Neural cell (in vitro differentiated cells): ENCODE results near the gene GRM4. TPM values are rescaled to one million over a fixed set of nuclear protein-coding genes. Genes with fewer than 3 reads are reported as not detected.

ENCODE experiments used
- H2AFZ ChIP-seq: fragments of 200-600, 300-800 bp; sonication (generic), shearing (Covaris generic); 2 replicates; pipeline ENCODE4 v1.6.0; 2014; ENCODE audit warnings: low read depth, mild to moderate bottlenecking, antibody characterized with exemption, low read length, moderate library complexity
- H3F3A ChIP-seq: fragments of 200-600 bp; shearing (Covaris generic); 2 replicates; pipeline ENCODE4 v1.6.1; 2016; ENCODE audit warnings: mild to moderate bottlenecking, moderate library complexity, mixed read lengths, antibody characterized with exemption, low read length; ENCODE audit not compliant: insufficient read depth, poor library complexity, severe bottlenecking
- H3K27ac ChIP-seq: fragments of 200-600, 300-800 bp; sonication (generic), shearing (Covaris generic); 2 replicates; pipeline ENCODE4 v1.5.1; 2014; ENCODE audit warnings: mild to moderate bottlenecking, low read length, moderate library complexity
- H3K27me3 ChIP-seq: fragments of 300-800, 200-600 bp; sonication (generic), shearing (Covaris generic); 2 replicates; pipeline ENCODE4 v1.6.0; 2014; ENCODE audit warnings: mild to moderate bottlenecking, low read depth, low read length, moderate library complexity; ENCODE audit not compliant: insufficient read depth
- H3K36me3 ChIP-seq: fragments of 300-800, 200-600 bp; sonication (generic), shearing (Covaris generic); 2 replicates; pipeline ENCODE4 v1.5.1; 2014; ENCODE audit warnings: mild to moderate bottlenecking, antibody characterized with exemption, low read length, moderate library complexity; ENCODE audit not compliant: insufficient read depth
- H3K4me2 ChIP-seq: fragments of 300-800, 200-600 bp; sonication (generic), shearing (Covaris generic); 2 replicates; pipeline ENCODE4 v1.6.0; 2014; ENCODE audit warnings: mild to moderate bottlenecking, low read length
- H3K4me3 ChIP-seq: fragments of 300-800, 200-600 bp; sonication (generic), shearing (Covaris generic); 2 replicates; pipeline ENCODE4 v1.5.1; 2014; ENCODE audit warnings: mild to moderate bottlenecking, low read length, moderate library complexity
- H3K79me2 ChIP-seq: fragments of 200-600 bp; shearing (Covaris generic); replicated peaks from 2 replicates; pipeline ENCODE4 v1.6.0; 2014; ENCODE audit warnings: mild to moderate bottlenecking, low read length, moderate library complexity; ENCODE audit not compliant: insufficient read depth
- H3K9ac ChIP-seq: fragments of 300-800, 200-600 bp; sonication (generic), shearing (Covaris generic); 2 replicates; pipeline ENCODE4 v1.6.1; 2016; ENCODE audit warnings: mild to moderate bottlenecking, low read length, mixed read lengths
- H3K9me2 ChIP-seq: fragments of 200-600 bp; shearing (Covaris generic); 2 replicates; pipeline ENCODE4 v1.6.1; 2016; ENCODE audit warnings: mild to moderate bottlenecking, low read length, mixed read lengths; ENCODE audit not compliant: insufficient read depth
- H3K9me3 ChIP-seq: fragments of 200-600, 300-800 bp; sonication (generic), shearing (Covaris generic); 2 replicates; pipeline ENCODE4 v1.6.1; 2016; ENCODE audit warnings: mild to moderate bottlenecking, mixed run types, low read length, moderate library complexity, mixed read lengths
- H4K20me1 ChIP-seq: fragments of 200-600 bp; shearing (Covaris generic); 2 replicates; pipeline ENCODE4 v1.6.1; 2016; ENCODE audit warnings: mild to moderate bottlenecking, mixed run types; ENCODE audit not compliant: insufficient read depth
- CTCF ChIP-seq: fragments of 450-650 bp; IDR thresholded peaks from 2 replicates; pipeline ENCODE4 v1.5.1; 2014; ENCODE audit warnings: antibody characterized with exemption, mild to moderate bottlenecking, moderate library complexity; ENCODE audit not compliant: poor library complexity, severe bottlenecking
- EP300 ChIP-seq: fragments of 450-650 bp; conservative IDR thresholded peaks from 2 replicates; pipeline ENCODE4 v1.6.1; 2014; ENCODE audit warnings: antibody characterized with exemption, mild to moderate bottlenecking, moderate library complexity; ENCODE audit not compliant: poor library complexity, severe bottlenecking
- EZH2 ChIP-seq: fragments of 200-600, 300-800 bp; shearing (Covaris generic), sonication (generic); IDR thresholded peaks from 2 replicates; pipeline ENCODE4 v1.6.1; 2014; ENCODE audit warnings: antibody characterized with exemption, low read length, borderline replicate concordance, mild to moderate bottlenecking; ENCODE audit not compliant: insufficient read depth, poor library complexity, severe bottlenecking
- MXI1 ChIP-seq: fragments of 450-650 bp; conservative IDR thresholded peaks from 2 replicates; pipeline ENCODE4 v1.6.1; 2014; ENCODE audit warnings: antibody characterized with exemption, mild to moderate bottlenecking; ENCODE audit not compliant: poor library complexity, severe bottlenecking
- POLR2AphosphoS5 ChIP-seq: IDR thresholded peaks from 2 replicates; pipeline ENCODE4 v1.6.1; 2012
- RAD21 ChIP-seq: fragments of 450-650 bp; conservative IDR thresholded peaks from 2 replicates; pipeline ENCODE4 v1.6.1; 2014; ENCODE audit warnings: antibody characterized with exemption, mild to moderate bottlenecking, moderate library complexity
- REST ChIP-seq: IDR thresholded peaks from 2 replicates; pipeline ENCODE4 v1.6.1; 2012; ENCODE audit warnings: borderline replicate concordance
- SMC3 ChIP-seq: fragments of 450-650 bp; conservative IDR thresholded peaks from 2 replicates; pipeline ENCODE4 v1.6.1; 2014; ENCODE audit warnings: antibody characterized with exemption, mild to moderate bottlenecking, moderate library complexity; ENCODE audit not compliant: poor library complexity
- TAF1 ChIP-seq: IDR thresholded peaks from 2 replicates; pipeline ENCODE4 v1.6.1; 2012; ENCODE audit warnings: low read depth
- polyA plus RNA-seq: library from polyadenylated mRNA; depleted of rRNA; stranded (reverse); fragments of >200 nt; gene quantifications from 2 replicates; pipeline ENCODE4 v1.2.3, GENCODE V29; 2014

GRM4 gene
- polyA plus RNA-seq, 1 donor from 2014 or later: 2.1 TPM

DNA sequence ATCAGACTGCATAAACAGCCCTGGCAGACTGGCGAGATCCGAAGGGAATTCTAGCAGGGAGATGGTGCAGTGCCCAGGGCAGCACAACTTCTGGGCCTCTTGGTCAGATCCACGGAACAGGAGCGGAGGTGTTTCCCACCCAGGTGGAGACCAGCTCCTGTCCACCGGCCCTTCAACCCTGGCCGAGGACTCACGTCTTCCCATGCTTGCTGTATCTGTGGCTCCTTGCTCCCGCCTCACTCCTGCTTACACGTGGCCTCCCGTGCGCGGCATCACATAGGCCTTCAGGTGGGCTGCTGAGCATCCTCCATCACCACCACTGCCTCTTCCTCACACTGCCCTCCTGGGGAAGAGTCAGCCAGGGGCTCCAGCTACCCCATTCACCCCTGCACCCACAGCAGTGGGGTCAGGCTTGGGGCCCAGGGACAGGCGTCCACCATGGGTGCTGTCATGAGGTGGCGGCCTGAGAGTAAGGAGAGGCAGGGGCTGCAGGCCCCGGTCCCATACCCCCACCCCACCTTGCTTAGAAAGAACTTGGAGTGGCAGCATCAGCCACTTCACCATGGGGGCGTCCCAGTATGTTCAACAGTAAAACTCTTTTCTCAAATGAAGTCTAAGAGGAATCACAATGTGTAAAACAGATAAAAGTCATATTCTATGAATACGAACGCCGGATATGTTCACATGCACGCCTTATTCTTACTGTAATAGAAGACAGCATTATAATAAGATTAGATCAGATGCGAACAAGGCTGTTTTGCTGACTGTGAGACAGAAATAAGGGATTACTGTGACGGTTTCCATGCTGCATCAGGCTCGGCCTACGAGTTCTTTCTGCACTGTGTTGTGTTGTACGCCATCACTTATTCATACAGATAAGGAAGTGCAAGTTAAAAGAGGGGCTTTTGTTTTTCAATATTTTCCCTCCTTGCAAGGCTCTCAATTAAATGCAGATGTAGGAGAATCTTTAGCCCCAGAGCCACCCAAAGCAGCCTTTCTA lies 165.4 kb downstream of the GRM4 start:
- H3K9ac ChIP-seq: no peak overlapping the region
- no peak overlapping the region for H3K27ac ChIP-seq
- no peaks in the 10 kb centered on the region for H3K79me2 ChIP-seq
- no peak overlapping the region for H3K4me3 ChIP-seq
- no peaks in the 10 kb centered on the region for H3F3A ChIP-seq
- H3K36me3 ChIP-seq: no peaks in the 10 kb centered on the region
- H3K27me3 ChIP-seq: no peaks in the 10 kb centered on the region
- H3K9me2 ChIP-seq: no peaks in the 10 kb centered on the region
- no peak overlapping the region for H3K4me2 ChIP-seq
- no peaks in the 10 kb centered on the region for H3K9me3 ChIP-seq
- TF ChIP-seq TAF1 (no peak), POLR2AphosphoS5 (no peak), EP300 (no peak), MXI1 (no peak), SMC3 (no peak), RAD21 (no peak), CTCF (no peak), EZH2 (no peak), REST (no peak)
- H4K20me1 ChIP-seq: no peaks in the 10 kb centered on the region
- no peak overlapping the region for H2AFZ ChIP-seq

DNA sequence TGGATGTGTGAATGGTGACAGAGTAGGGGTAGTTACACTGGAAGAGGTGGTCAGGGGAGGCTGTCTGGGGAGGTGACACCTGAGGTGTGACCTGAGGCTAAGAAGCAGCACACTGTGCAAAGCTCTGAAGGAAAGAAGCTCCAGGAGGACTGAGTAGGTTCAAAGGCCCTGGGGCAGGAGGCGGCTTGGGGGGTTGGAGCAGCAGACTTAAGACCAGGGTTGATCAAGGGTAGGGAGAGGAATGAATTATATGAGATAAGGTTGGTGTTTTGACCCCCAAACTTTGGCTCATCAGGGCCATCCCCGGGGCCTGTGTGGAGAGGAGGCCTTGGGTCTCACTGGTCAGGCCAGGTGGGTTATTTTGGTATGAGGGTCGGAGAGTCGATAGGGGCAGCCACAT lies 166.1 kb downstream of the GRM4 start:
- H3K4me3 ChIP-seq: no peak overlapping the region
- no peaks in the 10 kb centered on the region for H3K9me3 ChIP-seq
- no peaks in the 10 kb centered on the region for H3F3A ChIP-seq
- H2AFZ ChIP-seq: no peak overlapping the region
- no peak overlapping the region for H3K9ac ChIP-seq
- no peak overlapping the region for H3K27ac ChIP-seq
- no peaks in the 10 kb centered on the region for H4K20me1 ChIP-seq
- no peaks in the 10 kb centered on the region for H3K79me2 ChIP-seq
- no peaks in the 10 kb centered on the region for H3K27me3 ChIP-seq
- no peak overlapping the region for H3K4me2 ChIP-seq
- H3K36me3 ChIP-seq: no peaks in the 10 kb centered on the region
- TF ChIP-seq EP300: no peak
- no peak for TF ChIP-seq CTCF
- no peak for TF ChIP-seq SMC3
- no peak for TF ChIP-seq REST
- TF ChIP-seq MXI1: no peak
- no peak for TF ChIP-seq EZH2
- TF ChIP-seq TAF1: no peak
- TF ChIP-seq RAD21: no peak
- TF ChIP-seq POLR2AphosphoS5: no peak
- no peaks in the 10 kb centered on the region for H3K9me2 ChIP-seq
